ENCODE results near the gene PODXL2.
"Not testable (repeated sequence)": the region's sequence is repeated elsewhere in the genome, so short reads cannot be mapped to it uniquely, and the experiment has no call there.

Gene PODXL2

DNA sequence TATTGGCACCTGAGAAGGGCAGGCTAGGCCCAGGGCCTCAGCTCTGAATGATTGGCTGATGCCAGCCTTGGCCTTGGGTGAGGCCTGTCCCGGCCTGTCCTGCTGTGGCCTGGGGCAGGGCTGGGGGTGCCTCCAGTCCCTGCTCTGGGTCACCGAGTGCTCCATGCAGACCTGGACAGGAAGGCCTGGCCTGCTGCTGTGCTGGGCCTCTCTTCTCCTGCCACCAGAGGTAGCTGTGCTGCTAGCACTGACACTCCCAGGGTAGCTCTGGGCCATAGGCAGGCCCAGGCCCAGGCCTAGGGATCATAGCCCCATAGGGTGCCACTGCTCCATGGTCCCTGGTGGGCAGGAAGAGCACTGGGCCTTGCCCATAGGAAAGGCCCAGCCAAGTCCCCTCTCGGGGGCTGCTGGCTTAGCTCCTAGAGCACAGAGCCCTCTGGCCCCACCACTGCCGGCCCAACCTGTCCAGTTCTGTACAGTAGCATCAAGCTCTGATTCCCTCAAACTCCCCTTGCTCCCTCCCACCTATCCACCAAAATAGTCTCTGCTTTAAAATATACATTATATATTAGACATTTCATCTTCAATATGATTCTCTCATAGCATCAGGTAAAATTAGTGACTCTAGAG lies 62.0 kb downstream of the PODXL2 start:
- DNase-seq = no peak

DNA sequence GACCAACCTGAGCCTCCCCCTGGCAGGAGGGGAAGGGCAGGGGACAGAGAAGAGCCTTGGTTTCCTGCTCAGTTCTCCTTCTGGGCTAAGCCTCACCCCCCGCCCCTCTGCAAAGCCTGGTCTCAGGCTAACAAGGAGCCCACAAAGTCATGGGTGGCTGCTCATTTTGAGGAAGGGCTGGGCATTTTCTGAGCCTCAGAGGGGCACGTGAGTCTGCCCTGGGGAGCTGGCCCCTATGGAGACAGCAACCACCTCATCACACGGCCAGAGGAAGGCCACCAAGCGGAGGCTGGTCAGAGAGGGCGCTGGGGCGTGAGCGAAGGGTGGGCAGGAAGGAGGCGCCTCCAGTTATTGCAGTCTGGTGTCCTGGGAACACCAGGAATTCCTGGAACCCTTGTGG lies 62.5 kb downstream of the PODXL2 start:
- no peak for DNase-seq

DNA sequence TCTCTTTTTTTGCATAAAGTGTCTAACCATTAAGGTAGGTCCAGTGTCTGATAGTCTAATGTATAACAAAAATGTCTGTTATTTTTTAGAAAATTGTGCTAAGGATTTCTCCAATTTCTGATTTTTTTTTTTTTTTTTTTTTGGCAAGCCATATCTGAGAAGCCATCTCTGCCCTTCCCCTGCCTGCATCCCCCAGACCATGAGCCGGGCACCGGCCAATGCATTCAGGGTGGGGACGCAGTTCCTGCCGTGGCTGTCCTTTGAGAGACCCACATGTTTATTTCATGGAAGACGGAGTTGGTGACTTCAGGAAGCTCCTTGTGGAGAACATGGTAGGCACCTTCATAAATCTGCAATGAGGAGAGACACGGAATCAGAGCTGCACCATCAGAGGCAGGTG lies 63.0 kb downstream of the PODXL2 start:
- no peak for DNase-seq

DNA sequence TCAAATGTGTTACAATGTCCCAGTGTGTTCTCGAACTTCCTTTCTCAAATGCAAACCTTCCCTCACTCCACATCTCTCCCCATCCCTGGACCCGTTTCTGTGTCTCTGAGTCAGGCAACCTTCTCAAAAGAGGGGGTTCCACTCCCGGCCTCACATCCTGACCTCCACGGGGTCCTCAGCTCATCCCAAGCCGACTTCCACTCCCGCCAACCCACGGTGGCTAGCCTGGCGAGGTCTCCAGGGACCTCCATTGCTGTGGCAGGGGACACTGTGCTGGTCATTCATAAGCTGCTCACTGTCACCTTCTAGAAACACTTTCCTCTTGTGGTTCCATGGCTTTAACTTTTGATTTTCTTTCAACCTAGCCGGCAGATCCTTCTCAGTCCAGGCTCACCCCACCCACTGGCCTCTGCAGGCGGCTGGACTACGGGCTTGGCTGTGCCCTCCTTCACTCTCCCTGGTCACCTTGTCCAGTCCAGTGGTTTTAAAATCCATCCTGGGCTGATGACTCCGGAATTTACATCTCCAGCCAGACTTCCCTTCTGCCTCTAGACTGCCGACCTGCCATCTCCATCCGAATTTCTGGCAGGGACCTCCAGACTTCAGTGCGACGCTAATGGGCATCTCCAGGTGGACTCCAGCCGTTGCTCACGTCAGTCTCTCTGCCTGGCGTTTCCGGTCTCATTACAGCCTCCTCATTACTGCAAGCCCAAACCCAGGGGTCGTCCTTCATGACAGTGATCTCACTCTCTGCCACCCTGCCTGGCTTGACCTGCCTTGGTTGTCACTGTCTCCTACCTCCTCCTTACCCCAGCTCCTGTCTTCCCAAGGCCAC lies 63.7 kb downstream of the PODXL2 start:
- no peak for DNase-seq

DNA sequence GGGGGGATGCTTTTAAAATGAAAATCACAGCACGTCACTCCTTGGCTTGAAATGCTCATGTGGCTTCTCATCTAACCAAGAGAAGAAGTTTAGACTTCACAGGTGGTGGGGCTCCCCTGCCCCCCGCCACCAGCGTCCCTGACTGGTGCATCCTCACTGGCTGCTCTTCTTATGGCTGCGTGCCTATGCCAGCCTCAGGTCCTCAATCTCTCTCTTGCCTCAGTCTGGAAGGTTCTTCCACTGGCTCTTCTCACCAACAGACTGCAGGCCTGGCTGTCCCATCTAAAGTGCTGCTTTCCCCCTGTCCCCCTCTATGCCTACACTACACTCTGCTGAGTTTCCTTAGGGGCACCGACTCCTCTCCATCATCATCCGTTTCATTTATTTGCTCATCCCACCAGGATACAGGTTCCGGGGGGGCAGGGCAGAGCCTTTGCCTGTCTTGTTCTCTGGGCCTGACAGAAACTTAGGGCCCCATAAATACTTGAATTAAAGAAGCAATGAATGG lies 64.4 kb downstream of the PODXL2 start:
- DNase-seq = no peak

DNA sequence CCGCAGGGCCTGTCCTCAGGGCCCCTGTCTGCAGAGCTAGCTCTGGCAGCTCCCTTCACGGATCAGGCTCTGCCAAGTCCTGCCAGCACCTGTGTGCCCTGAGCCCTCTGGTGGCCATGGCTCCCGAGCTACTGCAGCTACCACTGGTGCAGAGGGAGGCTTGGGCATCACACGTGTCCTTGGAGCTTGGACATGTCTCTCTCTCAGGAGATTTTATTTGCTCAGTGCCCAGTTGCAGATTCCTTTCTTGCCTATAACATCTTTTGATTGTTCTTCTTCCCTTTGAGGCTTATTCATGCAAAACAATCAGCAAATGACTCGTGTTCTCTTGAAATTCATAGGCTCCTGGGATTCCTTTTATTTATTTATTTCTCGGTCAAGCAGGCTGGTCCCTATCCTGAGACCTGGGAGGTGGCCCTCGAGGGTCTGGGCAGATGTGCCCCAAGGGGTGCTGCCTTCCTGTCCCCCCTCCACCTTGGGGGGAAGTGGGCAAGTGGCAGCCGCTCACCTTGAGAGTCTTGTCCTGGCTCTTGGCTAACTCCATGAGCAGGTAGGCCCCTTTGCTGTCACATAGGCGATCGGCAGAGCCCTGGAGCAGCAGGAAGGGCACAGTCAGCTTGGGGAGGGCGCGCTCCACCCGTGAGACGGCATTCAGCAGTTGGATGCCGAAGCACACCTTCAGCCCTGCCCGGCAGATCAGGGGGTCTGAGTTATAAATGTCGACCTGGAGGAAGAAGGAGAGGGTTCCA lies 65.7 kb downstream of the PODXL2 start:
- DNase-seq = peak; percentile 29

DNA sequence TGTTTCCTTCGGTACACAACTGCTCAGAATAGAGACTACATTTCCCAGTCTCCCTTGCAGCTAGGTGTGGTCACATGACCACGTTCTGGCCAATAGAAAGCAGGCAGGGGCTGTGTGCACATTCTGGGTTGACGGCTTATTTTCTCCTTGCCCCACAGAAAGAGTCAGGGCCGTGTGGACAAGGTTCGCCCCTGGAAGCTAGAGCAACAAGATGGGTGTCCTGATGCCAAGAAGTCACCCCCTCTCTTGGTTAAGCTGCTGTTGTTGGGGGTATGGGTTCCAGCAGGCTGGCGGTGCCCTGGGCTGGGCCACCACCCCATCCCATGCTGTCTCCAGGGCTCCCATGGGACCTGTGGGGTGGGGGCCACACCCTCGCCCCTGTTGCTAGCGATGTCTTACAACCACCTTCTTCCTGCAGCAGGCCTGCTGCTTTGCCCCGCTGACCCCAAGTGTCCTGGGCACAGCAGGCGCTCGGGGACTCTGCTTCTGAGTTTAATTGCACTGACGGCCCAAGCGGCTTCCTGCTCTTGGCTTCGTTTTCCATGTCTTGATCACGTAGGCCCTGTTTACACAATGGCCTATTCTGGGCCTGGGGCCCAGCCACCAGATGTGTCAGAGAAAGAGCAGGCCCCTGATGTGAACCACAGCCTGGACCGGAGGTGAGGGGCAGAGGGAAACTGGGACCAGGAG lies 68.7 kb downstream of the PODXL2 start:
- peak; percentile 54 for DNase-seq

DNA sequence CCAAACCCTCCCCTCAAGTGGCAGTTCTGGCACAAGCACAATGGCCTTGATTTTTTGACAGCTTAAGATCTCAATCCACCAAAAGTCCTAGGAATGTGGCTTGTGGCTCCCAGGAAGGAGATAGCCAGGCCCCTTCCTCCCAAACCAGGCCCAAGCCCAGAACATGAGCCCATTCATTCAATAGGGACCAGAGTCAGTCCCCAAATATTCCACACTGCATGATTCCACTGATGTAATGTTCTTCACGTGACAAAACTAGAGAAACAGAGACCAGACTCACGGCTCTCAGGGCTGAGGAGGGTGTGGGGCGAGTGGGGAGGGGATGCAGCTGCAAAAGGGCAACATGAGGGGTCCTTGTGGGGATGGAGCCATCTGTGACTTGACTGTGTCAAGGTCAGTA lies 69.3 kb downstream of the PODXL2 start:
- no peak for DNase-seq

DNA sequence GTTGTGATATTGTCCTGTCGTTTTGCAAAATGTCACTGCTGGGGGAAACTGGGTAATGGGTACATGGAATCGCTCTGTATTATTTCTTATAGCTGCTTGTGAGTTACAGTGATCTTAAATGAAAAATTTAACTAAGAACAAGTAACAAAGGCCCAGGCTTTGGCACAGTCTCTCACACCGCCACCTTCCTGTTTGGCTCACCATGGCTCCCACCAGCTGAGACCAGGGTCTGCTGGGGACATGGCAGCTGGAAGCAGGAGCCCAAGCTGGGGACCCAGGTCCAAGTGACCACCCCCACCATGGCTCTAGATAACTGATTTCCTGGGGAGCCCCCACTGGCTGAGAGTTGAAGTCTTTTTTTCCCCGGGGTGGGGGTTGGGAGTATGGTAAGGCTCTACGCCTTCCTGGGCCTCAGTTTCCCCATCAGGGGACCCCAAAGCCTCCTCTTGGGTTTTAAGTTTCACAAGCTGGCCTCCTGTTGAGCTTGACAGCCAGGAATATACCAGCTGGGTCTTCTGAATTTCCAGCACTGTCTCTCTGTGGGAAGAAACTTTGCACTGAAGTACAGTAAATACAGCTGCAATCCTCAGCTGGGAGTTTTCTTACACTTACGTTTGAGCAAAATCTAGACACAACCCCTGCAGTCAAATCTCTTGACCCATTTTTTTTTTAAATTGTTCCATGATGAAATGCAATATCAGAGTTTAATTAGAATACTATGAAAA lies 69.9 kb downstream of the PODXL2 start:
- no peak for DNase-seq

DNA sequence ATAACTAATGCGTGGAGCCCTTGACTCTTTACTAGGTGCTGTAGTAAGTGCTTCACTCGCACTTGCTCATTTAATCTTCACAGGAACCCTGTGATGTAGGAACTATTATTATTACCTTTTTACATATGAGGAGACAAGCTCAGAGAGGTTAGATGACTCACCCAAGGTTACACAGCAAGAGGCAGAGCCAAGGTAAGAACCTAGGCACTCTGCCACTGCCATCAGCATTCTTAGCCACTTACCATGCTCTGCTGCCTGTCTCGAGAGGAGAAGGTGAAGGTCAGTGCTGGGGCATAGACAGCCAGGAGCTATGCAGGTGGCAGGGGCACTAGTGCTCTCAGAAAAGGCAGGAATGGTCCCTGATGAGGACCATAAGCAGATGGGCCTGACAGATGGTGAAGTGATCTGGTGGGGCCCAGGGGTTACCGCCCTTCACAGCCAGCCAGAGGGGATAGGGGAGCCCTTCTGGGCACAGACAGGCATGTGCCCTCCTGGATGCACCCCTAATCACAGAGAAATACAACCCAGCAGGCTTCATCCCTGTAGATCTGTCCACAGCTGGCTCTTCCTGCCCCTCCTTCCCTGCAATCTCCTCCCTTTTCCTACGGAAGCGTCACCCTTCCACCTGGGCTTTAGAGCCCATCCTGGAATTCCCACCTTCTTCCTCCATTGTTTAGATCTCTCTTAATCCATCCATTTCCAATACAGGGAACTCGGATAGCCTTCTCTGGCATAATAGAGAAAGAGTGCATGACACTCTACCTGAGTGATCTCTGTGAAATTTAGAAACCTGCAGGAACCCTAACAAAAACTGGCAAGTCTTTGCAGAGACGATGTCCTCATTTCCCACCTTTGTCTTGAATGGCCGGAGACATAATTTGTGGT lies 70.7 kb downstream of the PODXL2 start:
- no peak for DNase-seq

DNA sequence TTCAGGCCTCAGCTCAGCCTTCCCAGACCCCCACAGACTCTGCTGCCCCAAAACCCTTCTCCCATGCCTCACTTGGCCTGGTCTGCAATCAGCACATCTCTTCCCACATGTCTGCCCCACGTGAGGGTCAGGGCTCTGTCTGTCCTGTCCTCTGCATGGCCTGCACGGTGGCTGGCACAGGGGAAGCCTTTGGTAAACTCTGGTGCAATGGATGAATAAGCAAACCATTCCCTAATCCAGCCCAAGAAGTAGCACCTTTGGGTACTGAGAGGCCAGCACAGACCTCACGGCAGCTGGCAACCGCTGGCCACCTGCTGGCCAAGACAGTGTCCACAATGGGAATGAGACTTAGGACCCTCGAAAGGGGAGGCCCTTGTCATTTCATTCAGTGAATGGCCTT lies 71.4 kb downstream of the PODXL2 start:
- DNase-seq = no peak

DNA sequence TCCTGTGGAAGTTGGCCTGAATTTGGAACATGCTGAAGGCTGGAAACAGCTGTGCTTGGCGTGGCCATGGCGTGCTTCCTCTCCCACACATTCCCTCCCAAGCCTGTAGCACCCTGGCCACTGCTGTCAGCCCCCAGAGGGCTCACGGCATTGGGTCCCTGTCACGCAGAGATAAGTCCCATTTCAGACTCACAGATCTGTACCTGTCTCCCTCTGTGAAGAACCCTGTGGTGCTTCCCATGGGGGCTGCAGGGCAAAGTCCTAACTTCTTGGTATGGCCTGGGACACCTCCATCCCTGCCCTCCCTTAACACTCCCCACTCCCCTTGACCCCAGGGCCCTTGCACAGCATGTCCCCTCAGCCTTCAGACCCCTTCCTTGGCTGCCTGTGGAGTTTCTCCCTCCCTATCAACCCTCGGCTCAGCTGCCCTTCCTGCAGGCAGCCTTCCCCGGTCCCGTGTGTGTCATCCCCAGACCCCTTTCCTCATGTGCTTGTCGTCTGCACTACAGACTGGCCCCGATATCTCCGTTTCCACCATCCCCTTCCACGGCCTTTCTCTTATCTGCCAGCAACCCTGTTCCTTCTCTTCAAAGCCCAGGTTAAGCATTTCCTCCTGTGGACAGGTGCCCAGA lies 72.4 kb downstream of the PODXL2 start:
- no peak for DNase-seq

DNA sequence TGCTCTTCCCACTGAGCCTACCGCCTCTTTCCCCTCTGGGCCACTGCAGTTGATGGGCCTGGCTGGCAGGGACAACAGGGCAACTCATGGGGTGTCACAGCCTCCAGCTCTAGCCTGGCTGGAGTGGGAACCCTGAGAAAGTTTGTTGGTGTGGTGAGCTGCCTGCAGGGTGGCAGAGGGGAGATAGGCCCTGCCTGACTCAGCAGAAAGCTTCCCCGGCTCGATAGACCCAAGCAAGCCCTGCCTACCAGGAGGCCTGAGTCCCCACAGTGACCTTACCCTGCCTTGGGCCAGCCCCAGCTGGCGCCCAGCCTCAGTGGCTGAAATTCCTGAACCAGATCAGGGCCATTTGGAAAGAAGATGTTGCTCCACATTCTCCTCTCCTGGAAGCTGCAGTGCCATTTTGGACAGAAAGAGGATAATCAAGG lies 73.2 kb downstream of the PODXL2 start:
- no peak for DNase-seq

DNA sequence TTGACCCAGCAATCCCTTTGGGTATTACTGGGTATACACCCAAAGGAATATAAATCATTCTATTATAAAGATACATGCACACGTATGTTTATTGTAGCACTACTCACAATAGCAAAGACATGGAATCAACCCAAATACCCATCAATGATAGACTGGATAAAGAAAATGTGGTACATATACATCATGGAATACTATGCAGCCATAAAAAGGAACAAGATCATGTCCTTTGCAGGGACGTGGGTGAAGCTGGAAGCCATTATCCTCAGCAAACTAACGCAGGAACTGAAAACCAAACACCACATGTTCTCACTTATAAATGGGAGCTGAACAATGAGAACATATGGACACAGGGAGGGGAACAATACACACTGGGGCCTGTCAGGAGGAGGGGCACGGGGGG lies 75.9 kb downstream of the PODXL2 start:
- DNase-seq = not testable (repeated sequence)

DNA sequence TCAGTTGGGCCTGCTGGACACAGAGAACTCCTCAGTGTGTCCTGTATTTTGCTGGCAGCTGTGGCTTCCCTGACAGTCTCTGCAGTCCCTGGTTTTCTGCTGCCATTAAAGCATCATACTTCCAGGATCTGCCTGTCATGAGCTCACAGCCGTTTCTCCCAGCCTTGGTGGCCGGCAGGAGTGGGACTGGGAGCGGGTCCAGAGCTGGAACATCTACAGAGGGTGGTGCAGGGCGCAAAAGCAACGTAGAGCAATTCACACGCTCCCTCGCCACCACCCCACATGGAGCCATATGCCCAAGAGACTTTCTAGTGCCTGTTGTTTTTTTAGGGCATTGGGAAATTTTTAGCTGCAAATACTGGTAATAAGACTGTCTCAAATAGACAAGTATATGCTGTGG lies 77.3 kb downstream of the PODXL2 start:
- DNase-seq = no peak

DNA sequence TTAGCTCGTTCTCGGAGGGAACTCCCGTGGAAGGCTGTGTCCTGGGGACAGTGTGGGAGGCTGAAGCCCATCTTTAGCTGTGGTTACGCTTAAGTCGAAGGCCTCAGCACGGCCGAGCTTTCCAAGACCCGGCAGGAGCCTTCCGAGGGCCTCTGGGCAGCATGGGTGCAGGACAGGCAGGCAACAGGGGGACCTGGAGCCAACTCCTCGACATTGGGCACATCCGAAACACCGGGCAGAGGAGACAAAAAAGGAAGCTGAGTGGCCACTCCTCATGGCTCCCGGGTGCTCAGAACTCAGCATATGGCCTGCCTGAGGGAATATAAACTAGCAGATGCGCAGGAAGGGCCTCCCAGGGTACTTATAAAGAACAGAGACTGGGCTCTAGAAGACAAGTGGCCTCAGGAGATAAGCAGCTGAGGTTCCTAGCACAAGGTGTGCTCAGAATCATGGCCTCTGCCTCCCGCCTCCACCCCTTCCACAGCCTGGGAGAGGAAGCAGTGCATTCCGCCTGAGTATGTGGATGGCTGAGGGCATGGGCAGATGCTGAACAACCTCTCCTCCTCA lies 77.9 kb downstream of the PODXL2 start:
- no peak for DNase-seq

DNA sequence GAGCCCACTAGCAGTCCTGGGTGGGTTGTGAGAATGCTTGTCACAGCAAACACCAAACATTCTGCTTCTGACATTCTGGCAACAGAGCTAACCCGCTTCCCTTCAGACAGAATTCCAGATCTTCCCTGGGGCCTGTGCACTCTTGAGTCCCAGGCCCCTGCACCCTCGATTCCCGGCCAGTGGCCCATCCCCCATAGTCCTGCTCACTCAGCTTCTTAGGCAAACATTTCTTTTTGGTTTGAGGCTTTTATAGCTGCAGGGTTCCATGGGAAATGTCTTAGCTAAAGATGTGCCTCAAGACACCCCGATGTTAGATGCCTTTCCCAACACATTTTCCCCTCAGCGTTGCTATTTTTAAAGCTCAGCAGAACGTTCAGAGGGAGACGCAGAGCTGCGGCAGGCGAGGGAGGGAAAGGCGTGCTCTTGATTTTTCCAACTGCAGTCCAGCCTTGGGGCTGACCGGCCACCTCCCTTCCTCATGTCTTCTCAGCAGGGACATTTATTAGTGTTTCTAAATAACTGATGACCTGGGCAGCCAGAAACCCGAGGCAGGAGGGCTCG lies 78.9 kb downstream of the PODXL2 start:
- DNase-seq = no peak

DNA sequence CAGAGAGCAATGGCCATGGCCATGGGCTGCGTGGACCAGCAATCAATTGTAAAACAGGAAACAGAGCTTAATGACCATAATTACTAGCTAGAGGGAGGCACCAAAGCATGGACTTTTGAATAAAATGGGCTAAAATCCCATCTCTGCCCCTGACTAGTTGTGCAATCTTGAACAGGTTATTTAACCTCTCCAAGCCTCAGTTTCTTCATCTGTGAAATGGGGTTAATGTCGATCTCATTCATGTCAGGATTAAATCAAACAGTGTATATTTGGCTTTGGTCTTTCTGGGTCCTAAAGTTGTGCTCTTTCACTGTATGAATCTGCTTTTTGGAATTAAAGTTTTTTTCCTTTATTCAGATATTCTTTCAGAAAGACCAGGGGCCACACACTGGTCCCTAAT lies 79.9 kb downstream of the PODXL2 start:
- DNase-seq = no peak

DNA sequence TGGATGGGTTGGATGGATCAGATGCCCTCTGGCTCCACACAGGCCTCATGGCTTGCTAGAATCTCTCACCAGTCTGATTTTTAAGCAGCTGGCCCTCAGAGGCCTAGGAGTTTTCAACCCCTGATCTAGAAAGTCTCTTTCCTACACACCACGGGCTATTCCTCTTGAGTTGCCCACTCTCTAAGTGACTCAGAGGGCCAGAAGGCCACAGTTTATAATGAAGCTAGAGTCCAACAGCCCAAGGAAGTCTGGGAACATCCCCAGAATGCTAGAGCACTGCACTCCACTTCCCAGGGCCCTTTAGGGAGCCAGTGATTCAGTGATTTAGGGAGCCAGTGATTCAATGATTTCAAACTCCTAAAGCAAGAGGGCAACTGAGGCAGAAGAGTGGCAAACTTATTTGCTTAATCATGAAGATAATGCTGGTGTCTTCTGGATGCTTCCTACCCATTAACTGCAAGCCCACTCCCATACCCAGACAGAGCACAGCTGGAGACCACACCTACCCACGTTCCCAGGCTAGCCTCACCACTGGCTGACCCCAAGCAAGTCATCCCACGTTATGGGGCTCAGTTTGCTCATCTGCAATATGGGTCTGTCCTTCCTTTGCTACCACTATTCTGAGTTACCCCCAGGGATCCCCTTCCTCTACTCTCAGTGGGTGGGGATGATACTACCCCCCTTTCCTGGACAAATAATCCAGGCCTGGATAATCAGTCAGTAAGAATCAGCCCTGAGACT lies 80.5 kb downstream of the PODXL2 start:
- DNase-seq = no peak
